ENCODE data around the gene IQCF5. TPM values are rescaled to one million over a fixed set of nuclear protein-coding genes. Genes with fewer than 3 reads are reported as not detected.

The IQCF5 gene
- polyA plus RNA-seq, 1 of the 3 experiments (the other 2 are of a cell fraction), result not detected

Small RNAs within 50 kb of the gene (small RNA-seq; reads per million reads assigned to genes)
- 0 reads per million in 7 experiments for gene RN7SL504P

Other genes with a start within 250 kb of the IQCF5 start
- gene TEX264, start 204.3 kb downstream of the IQCF5 start, polyA plus RNA-seq (2012; rRNA removed), result 82.1 and 86.0 TPM in 2 replicates
- gene GRM2, start 168.5 kb downstream of the IQCF5 start, polyA plus RNA-seq (2012; rRNA removed), result 0.15 and 0.24 TPM in 2 replicates
- not detected in 2 replicates for gene IQCF6, start 96.4 kb downstream of the IQCF5 start, polyA plus RNA-seq (2012; rRNA removed)
- not detected in 2 replicates for gene IQCF2, start 14.0 kb downstream of the IQCF5 start, polyA plus RNA-seq (2012; rRNA removed)
- not detected in 2 replicates for gene IQCF1, start 27.8 kb upstream of the IQCF5 start, polyA plus RNA-seq (2012; rRNA removed)
- gene RRP9, start 66.3 kb upstream of the IQCF5 start, polyA plus RNA-seq (2012; rRNA removed), result 49.6 and 52.0 TPM in 2 replicates
- 31.1 and 35.2 TPM in 2 replicates for gene PARP3, start 66.8 kb upstream of the IQCF5 start, polyA plus RNA-seq (2012; rRNA removed)
- 0.02 and 0.10 TPM in 2 replicates for gene GPR62, start 79.8 kb upstream of the IQCF5 start, polyA plus RNA-seq (2012; rRNA removed)
- gene PCBP4, start 91.9 kb upstream of the IQCF5 start, polyA plus RNA-seq (2012; rRNA removed), result 97.4 and 118 TPM in 2 replicates
- 64.1 and 88.3 TPM in 2 replicates for gene ABHD14B, start 98.4 kb upstream of the IQCF5 start, polyA plus RNA-seq (2012; rRNA removed)
- 22.1 and 31.5 TPM in 2 replicates for gene ABHD14A, start 99.5 kb upstream of the IQCF5 start, polyA plus RNA-seq (2012; rRNA removed)
- 93.0 and 96.2 TPM in 2 replicates for gene ACY1, start 107.9 kb upstream of the IQCF5 start, polyA plus RNA-seq (2012; rRNA removed)
- gene RPL29, start 120.3 kb upstream of the IQCF5 start, polyA plus RNA-seq (2012; rRNA removed), result 3,173 and 3,642 TPM in 2 replicates
- 24.3 and 25.8 TPM in 2 replicates for gene DUSP7, start 181.0 kb upstream of the IQCF5 start, polyA plus RNA-seq (2012; rRNA removed)